GM18517 (cell line): ENCODE results near the gene TBC1D3I.
"Not testable (repeated sequence)": the region's sequence is repeated elsewhere in the genome, so short reads cannot be mapped to it uniquely, and the experiment has no call there.

Experiments
- ATAC-seq: cut with Tn5 transposase; IDR thresholded peaks from one replicate; pipeline ENCODE4 v1.9.1; 2021; ENCODE audit warnings: mild to moderate bottlenecking, moderate library complexity; ENCODE audit not compliant: unreplicated experiment

The TBC1D3I gene

GRCh38 chr17:36264470-36264869, at the start of gene TBC1D3I:
Gene TBC1D3I, minus strand, starts transcription at chr17:36264570. Its CDS starts 1,585 bp downstream, at chr17:36262985.
- not testable (repeated sequence) for ATAC-seq

- ATAC-seq, result not testable (repeated sequence)
Observed at GRCh38 chr17:36295161-36295560, 30.8 kb upstream of the TBC1D3I start.

GRCh38 chr17:36289965-36290612, 25.7 kb upstream of the TBC1D3I start:
- ATAC-seq, result not testable (repeated sequence)

GRCh38 chr17:36284219-36284618, 19.8 kb upstream of the TBC1D3I start:
- ATAC-seq, result not testable (repeated sequence)

GRCh38 chr17:36283256-36283655, 18.9 kb upstream of the TBC1D3I start:
- not testable (repeated sequence) for ATAC-seq

GRCh38 chr17:36242046-36242445, 22.3 kb downstream of the TBC1D3I start:
- ATAC-seq, result not testable (repeated sequence)

GRCh38 chr17:36229644-36230043, 34.7 kb downstream of the TBC1D3I start:
- ATAC-seq, result not testable (repeated sequence)

GRCh38 chr17:36222967-36223366, 41.4 kb downstream of the TBC1D3I start:
- ATAC-seq, result not testable (repeated sequence)

- not testable (repeated sequence) for ATAC-seq
Observed at GRCh38 chr17:36221581-36222100, 42.7 kb downstream of the TBC1D3I start.

- ATAC-seq, result not testable (repeated sequence)
Observed at GRCh38 chr17:36220737-36221580, 43.4 kb downstream of the TBC1D3I start.

- not testable (repeated sequence) for ATAC-seq
Observed at GRCh38 chr17:36219556-36219955, 44.8 kb downstream of the TBC1D3I start.

- not testable (repeated sequence) for ATAC-seq
Observed at GRCh38 chr17:36215406-36216308, 48.7 kb downstream of the TBC1D3I start.

GRCh38 chr17:36214918-36215317, 49.5 kb downstream of the TBC1D3I start:
- ATAC-seq, result no peak

GRCh38 chr17:36213695-36214094, 50.7 kb downstream of the TBC1D3I start:
- ATAC-seq, result no peak

- ATAC-seq, result no peak
Observed at GRCh38 chr17:36212966-36213365, 51.4 kb downstream of the TBC1D3I start.

GRCh38 chr17:36212272-36212605, 52.1 kb downstream of the TBC1D3I start:
- ATAC-seq, result no peak

GRCh38 chr17:36211484-36212271, 52.7 kb downstream of the TBC1D3I start:
- not testable (repeated sequence) for ATAC-seq

- peak; percentile 72 for ATAC-seq
Observed at GRCh38 chr17:36210439-36211211, 53.7 kb downstream of the TBC1D3I start, which contains the start of gene CCL4L2. Gene CCL4L2, plus strand, starts transcription at chr17:36211063.

GRCh38 chr17:36209575-36209974, 54.8 kb downstream of the TBC1D3I start:
- no peak for ATAC-seq
